HTR-8/SVneo (cell line): ENCODE results near the gene HNRNPF.
"Not testable (repeated sequence)": the region's sequence is repeated elsewhere in the genome, so short reads cannot be mapped to it uniquely, and the experiment has no call there.

Experiments used
- DNase-seq: peaks from one replicate; pipeline ENCODE4 v3.0.0; 2011; ENCODE audit warnings: low spot score, mixed read lengths; ENCODE audit not compliant: insufficient read length
- FAIRE-seq: peaks from 2 replicates; lab custom pipeline; 2011; peaks lifted over from hg19 to GRCh38; lab: Jason Lieb, UNC

Gene HNRNPF

GRCh38 chr10:43355749-43356371, 53.1 kb downstream of the HNRNPF start:
- DNase-seq = no peak
- FAIRE-seq = peak; percentile 97

- no peak for FAIRE-seq
- no peak for DNase-seq
These were observed 54.1 kb downstream of the HNRNPF start for GRCh38 chr10:43354879-43355380.

GRCh38 chr10:43354330-43354635, 54.7 kb downstream of the HNRNPF start:
- DNase-seq (no peak), FAIRE-seq (no peak)

GRCh38 chr10:43353495-43354329, 55.3 kb downstream of the HNRNPF start:
- no peak for FAIRE-seq
- no peak for DNase-seq

GRCh38 chr10:43352951-43353350, 56.0 kb downstream of the HNRNPF start:
- no peak for FAIRE-seq
- no peak for DNase-seq

- FAIRE-seq (no peak), DNase-seq (no peak)
These were observed 57.7 kb downstream of the HNRNPF start for GRCh38 chr10:43351301-43351700.

GRCh38 chr10:43350686-43351085, 58.3 kb downstream of the HNRNPF start:
- no peak for DNase-seq
- FAIRE-seq = no peak

GRCh38 chr10:43350156-43350555, 58.8 kb downstream of the HNRNPF start:
- no peak for FAIRE-seq
- no peak for DNase-seq

GRCh38 chr10:43348511-43349312, 60.3 kb downstream of the HNRNPF start:
- FAIRE-seq (peak; percentile 89), DNase-seq (peak; percentile 96)

GRCh38 chr10:43347997-43348396, 61.0 kb downstream of the HNRNPF start:
- FAIRE-seq (no peak), DNase-seq (no peak)

GRCh38 chr10:43344051-43344450, 64.9 kb downstream of the HNRNPF start:
- FAIRE-seq (no peak), DNase-seq (no peak)

GRCh38 chr10:43343126-43343525, 65.9 kb downstream of the HNRNPF start:
- DNase-seq (no peak), FAIRE-seq (no peak)

GRCh38 chr10:43342279-43343125, 66.5 kb downstream of the HNRNPF start:
- no peak for DNase-seq
- no peak for FAIRE-seq

- no peak for DNase-seq
- peak; percentile 28 for FAIRE-seq
These were observed 67.5 kb downstream of the HNRNPF start for GRCh38 chr10:43341450-43341849.

- no peak for FAIRE-seq
- peak; percentile 66 for DNase-seq
These were observed 68.4 kb downstream of the HNRNPF start for GRCh38 chr10:43340619-43341018.

GRCh38 chr10:43340101-43340500, 68.9 kb downstream of the HNRNPF start:
- FAIRE-seq = no peak

GRCh38 chr10:43339136-43339535, 69.8 kb downstream of the HNRNPF start:
- DNase-seq (no peak), FAIRE-seq (no peak)

More at GRCh38 chr10:43340101-43340500, 68.9 kb downstream of the HNRNPF start:
- DNase-seq = no peak

GRCh38 chr10:43338117-43338516, 70.9 kb downstream of the HNRNPF start:
- FAIRE-seq (no peak), DNase-seq (no peak)

GRCh38 chr10:43337536-43337935, 71.5 kb downstream of the HNRNPF start:
- FAIRE-seq, DNase-seq: not testable (repeated sequence)
